ENCODE measurements around the gene KSR2. TPM values are rescaled to one million over a fixed set of nuclear protein-coding genes. Genes with fewer than 3 reads are reported as not detected.

KSR2 gene
- total RNA-seq (ENCODE audit: low replicate concordance) = 2.0 and 4.7 TPM in 2 replicates
- long read RNA-seq, partial matches to known transcripts = 0 of 3 reads
- long read RNA-seq, other reads (novel, unspliced or antisense) = 3 of 3 reads

- no peak for TF ChIP-seq CTCF (conservative IDR thresholded peaks at IDR 0.05)
- peak within 1 kb of the TSS; percentile 89 for H3K4me3 Mint-ChIP-seq
- H3K36me3 Mint-ChIP-seq = peaks cover 3% of the 10 kb centered on the region
- peak; percentile 86 for DNase-seq (ENCODE audit: extremely low spot score, unreplicated experiment)
- H3K4me1 Mint-ChIP-seq (ENCODE audit: unreplicated experiment) = no peaks in the 10 kb centered on the region
- peaks cover 69% of the 10 kb centered on the region for H3K27me3 Mint-ChIP-seq
- peak within 1 kb of the TSS; percentile 90 for H3K27ac Mint-ChIP-seq
- H3K9me3 Mint-ChIP-seq = peaks cover 4% of the 10 kb centered on the region
Measured at GRCh38 chr12:117968826-117969659, at the start of gene KSR2. Gene KSR2 (minus strand): TSS chr12:117968990. CDS start chr12:117968255, 735 bp downstream.

- peaks cover 15% of the 10 kb centered on the region for H3K4me1 Mint-ChIP-seq (ENCODE audit: unreplicated experiment)
Measured at GRCh38 chr12:118017926-118018325, 49.1 kb upstream of the KSR2 start.

GRCh38 chr12:118016424-118017264 lies 47.9 kb upstream of the KSR2 start, which contains the start of gene RFC5:
Gene RFC5 (plus strand): TSS chr12:118016703. CDS start chr12:118016828, 125 bp downstream.
- peak within 1 kb of the TSS; percentile 75 for H3K27ac Mint-ChIP-seq

More at GRCh38 chr12:118017926-118018325, 49.1 kb upstream of the KSR2 start:
- Mint-ChIP-seq H3K9me3 (no peaks in the 10 kb centered on the region), H3K27me3 (no peaks in the 10 kb centered on the region), H3K27ac (no peak overlapping the region), H3K36me3 (peaks cover 12% of the 10 kb centered on the region), H3K4me3 (peak overlapping the region; percentile 90)
- TF ChIP-seq CTCF (conservative IDR thresholded peaks at IDR 0.05) = no peak
- DNase-seq (ENCODE audit: extremely low spot score, unreplicated experiment) = no peak

GRCh38 chr12:118015944-118016343 lies 47.2 kb upstream of the KSR2 start:
- no peaks in the 10 kb centered on the region for H3K9me3 Mint-ChIP-seq
- H3K27me3 Mint-ChIP-seq = no peaks in the 10 kb centered on the region
- peak overlapping the region; percentile 90 for H3K4me3 Mint-ChIP-seq
- DNase-seq (ENCODE audit: extremely low spot score, unreplicated experiment) = no peak
- TF ChIP-seq CTCF (conservative IDR thresholded peaks at IDR 0.05) = no peak
- peaks cover 15% of the 10 kb centered on the region for H3K4me1 Mint-ChIP-seq (ENCODE audit: unreplicated experiment)
- H3K27ac Mint-ChIP-seq = peak overlapping the region; percentile 75
- peaks cover 3% of the 10 kb centered on the region for H3K36me3 Mint-ChIP-seq

More at GRCh38 chr12:118016424-118017264, 47.9 kb upstream of the KSR2 start, which contains the start of gene RFC5:
- peak; percentile 98 for DNase-seq (ENCODE audit: extremely low spot score, unreplicated experiment)
- H3K4me3 Mint-ChIP-seq = peak within 1 kb of the TSS; percentile 90
- no peaks in the 10 kb centered on the region for H3K9me3 Mint-ChIP-seq
- TF ChIP-seq CTCF (conservative IDR thresholded peaks at IDR 0.05) = no peak
- H3K36me3 Mint-ChIP-seq = peaks cover 5% of the 10 kb centered on the region
- H3K27me3 Mint-ChIP-seq = no peaks in the 10 kb centered on the region
- H3K4me1 Mint-ChIP-seq (ENCODE audit: unreplicated experiment) = peaks cover 15% of the 10 kb centered on the region

- Mint-ChIP-seq H3K27me3 (no peaks in the 10 kb centered on the region), H3K4me3 (no peak overlapping the region), H3K36me3 (no peaks in the 10 kb centered on the region), H3K27ac (no peak overlapping the region), H3K9me3 (no peaks in the 10 kb centered on the region), H3K4me1 (ENCODE audit: unreplicated experiment) (peaks cover 15% of the 10 kb centered on the region)
- TF ChIP-seq CTCF (conservative IDR thresholded peaks at IDR 0.05) = no peak
- DNase-seq (ENCODE audit: extremely low spot score, unreplicated experiment) = no peak
Measured at GRCh38 chr12:118015306-118015705, 46.5 kb upstream of the KSR2 start.

Measured in type B pancreatic cell (in vitro differentiated cells).